Brain microvascular endothelial cell (primary cell): ENCODE results near the gene APBB2.

Source experiments
- DNase-seq: peaks from one replicate; pipeline ENCODE4 v3.0.0-alpha.2; 2020
- H3K27ac ChIP-seq: fragments of 250-450 bp; sonication (Bioruptor Pico); 2 replicates; pipeline ENCODE4 v1.5.1; 2020; ENCODE audit warnings: mild to moderate bottlenecking, moderate library complexity
- H3K27me3 ChIP-seq: fragments of 250-450 bp; sonication (Bioruptor Pico); replicated peaks from 2 replicates; pipeline ENCODE4 v1.5.1; 2020; ENCODE audit warnings: mild to moderate bottlenecking
- H3K36me3 ChIP-seq: fragments of 250-450 bp; sonication (Bioruptor Pico); replicated peaks from 2 replicates; pipeline ENCODE4 v1.5.1; 2020; ENCODE audit warnings: mild to moderate bottlenecking
- H3K4me3 ChIP-seq: 2 replicates; pipeline ENCODE4 v1.5.1; 2011; ENCODE audit warnings: low read depth, mild to moderate bottlenecking, control low read depth, low read length, moderate library complexity
- in situ Hi-C: cut with HindIII; loops from 2 replicates; pipeline ENCODE4 v1.10.0; 2017; ENCODE audit warnings: low sequenced_read_pairs, low pct_ligation_motif_present
- TF ChIP-seq, protein P1 (sequence below): IDR thresholded peaks from 2 replicates; pipeline ENCODE4 v1.5.1; 2011; ENCODE audit warnings: low read depth, mild to moderate bottlenecking, moderate library complexity, low read length, control low read depth, inconsistent platforms; ENCODE audit errors: missing control alignments

Gene APBB2

DNA sequence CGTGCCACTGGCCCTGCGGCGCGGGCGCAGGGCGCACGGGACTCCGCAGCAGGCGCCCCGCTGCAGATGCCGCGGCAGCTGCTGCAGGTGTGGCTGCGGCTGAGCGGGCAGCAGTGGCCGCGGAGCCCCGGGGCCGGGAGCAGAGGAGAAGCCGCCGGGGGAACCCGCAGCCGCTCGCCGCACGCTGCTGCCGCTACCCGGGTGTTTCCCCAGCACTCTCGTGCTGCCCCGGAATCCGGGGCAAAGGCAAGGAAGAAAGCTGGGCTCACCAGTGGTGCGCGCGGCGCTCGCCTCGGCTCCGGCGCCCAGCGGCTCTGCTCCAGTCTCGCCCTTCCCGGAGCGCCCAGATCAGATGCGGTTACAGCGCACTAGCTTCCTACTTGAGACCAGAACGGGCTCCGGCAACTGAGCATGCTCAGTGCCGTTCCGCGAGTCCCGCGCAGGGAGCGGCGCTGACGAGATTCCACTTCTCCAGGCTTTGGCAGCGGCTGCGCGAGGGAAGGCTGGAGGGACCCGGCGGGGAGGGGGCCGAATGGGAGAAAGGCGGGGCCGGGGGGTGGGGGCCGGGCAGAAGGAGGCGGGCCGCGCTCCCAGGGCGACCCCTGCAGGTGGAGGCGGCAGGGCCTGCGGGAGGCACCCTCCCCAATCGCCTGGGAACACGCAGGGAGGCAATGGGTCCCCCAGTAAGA, at the start of gene APBB2:
Gene APBB2 (minus strand): TSS at position 407 of the 689 bp plus-strand sequence. CDS start 181,288 bp downstream, outside the sequence.
- H3K27me3 ChIP-seq, result no peaks in the 10 kb centered on the region

DNA sequence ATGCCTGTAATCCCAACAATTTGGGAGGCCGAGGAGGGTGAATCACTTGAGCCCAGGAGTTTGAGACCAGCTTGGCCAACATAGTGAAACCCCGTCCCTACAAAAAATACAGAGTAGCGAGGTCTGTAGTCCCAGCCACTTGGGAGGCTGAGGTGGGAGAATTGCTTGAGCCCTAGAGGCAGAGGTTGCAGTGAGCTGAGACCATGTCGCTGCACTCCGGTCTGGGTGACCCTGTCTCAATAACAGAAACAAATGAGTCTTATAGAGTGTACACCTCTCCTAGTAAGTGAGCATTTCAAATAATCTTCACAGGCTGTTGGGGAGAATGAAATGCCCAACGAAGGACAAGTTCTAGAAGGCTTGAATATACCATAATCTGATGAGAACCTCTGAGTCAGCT, 47.9 kb upstream of the APBB2 start:
- no peak overlapping the region for H3K27ac ChIP-seq
- H3K36me3 ChIP-seq, result peaks cover 89% of the 10 kb centered on the region
- H3K27me3 ChIP-seq, result no peaks in the 10 kb centered on the region
- TF ChIP-seq, protein P1, sequence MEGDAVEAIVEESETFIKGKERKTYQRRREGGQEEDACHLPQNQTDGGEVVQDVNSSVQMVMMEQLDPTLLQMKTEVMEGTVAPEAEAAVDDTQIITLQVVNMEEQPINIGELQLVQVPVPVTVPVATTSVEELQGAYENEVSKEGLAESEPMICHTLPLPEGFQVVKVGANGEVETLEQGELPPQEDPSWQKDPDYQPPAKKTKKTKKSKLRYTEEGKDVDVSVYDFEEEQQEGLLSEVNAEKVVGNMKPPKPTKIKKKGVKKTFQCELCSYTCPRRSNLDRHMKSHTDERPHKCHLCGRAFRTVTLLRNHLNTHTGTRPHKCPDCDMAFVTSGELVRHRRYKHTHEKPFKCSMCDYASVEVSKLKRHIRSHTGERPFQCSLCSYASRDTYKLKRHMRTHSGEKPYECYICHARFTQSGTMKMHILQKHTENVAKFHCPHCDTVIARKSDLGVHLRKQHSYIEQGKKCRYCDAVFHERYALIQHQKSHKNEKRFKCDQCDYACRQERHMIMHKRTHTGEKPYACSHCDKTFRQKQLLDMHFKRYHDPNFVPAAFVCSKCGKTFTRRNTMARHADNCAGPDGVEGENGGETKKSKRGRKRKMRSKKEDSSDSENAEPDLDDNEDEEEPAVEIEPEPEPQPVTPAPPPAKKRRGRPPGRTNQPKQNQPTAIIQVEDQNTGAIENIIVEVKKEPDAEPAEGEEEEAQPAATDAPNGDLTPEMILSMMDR, result no peak
- no peak overlapping the region for H3K4me3 ChIP-seq
- in situ Hi-C loops, result no loop called here
- DNase-seq, result no peak

More for the DNA sequence above, at the start of gene APBB2:
- Histone ChIP-seq H3K4me3 (peak within 1 kb of the TSS; percentile 96), H3K36me3 (no peaks in the 10 kb centered on the region), H3K27ac (peak within 1 kb of the TSS; percentile 25)
- TF ChIP-seq, protein P1, result peak; percentile 76
- in situ Hi-C loops, result no loop called here
- peak; percentile 94 for DNase-seq

DNA sequence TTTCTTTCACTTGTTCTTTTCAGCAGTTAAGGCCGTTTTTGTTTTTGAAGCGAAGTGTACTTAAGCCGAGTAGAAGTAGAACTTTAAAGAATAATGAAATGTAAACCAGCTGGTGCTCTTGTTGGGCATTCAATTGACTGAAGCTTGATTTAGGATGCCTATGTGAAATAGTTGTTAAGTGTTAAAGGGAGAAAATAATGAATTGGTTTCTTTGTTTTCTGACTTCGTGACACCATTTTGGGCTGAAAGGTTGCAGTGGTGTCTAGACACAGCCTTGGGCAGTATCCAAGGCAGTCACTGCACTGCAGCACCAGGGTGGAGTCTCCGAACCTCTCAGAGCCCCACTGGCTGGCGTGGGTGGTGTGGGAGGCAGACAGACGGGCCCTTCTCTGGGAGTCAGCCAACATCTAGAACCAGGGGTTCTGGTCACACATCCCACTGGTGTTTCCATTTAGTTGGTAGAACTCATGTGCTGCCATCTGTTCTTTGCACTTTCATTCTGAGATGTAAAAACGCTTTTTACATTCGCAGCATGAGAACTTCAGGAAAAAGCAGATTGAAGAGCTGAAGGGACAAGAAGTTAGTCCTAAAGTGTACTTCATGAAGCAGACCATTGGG, 45.9 kb upstream of the APBB2 start:
- Histone ChIP-seq H3K27ac (no peak overlapping the region), H3K27me3 (no peaks in the 10 kb centered on the region), H3K4me3 (no peak overlapping the region), H3K36me3 (peaks cover 71% of the 10 kb centered on the region)
- DNase-seq, result no peak
- in situ Hi-C loops, result no loop called here
- TF ChIP-seq, protein P1, result no peak

DNA sequence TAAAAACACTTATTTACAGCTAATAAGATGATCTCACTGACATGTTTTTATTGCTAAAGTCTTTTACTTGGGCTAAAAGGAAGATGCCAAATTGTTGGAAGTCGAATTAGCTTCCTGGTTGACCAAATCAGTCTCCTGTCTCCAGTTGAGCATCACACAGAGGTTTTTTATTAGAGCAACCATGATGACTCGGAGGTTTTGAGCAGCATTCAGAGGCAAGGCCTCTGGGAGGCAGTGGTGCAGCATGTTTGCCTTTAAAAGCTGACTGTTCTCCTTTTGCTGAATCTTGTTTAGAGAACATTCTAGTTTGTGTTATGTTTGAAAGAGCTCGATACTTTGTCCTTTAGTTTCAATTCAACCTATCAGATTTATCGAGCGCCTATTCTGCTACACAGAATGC, 44.4 kb upstream of the APBB2 start:
- Histone ChIP-seq H3K36me3 (peaks cover 56% of the 10 kb centered on the region), H3K27me3 (no peaks in the 10 kb centered on the region), H3K27ac (peak overlapping the region; percentile 45), H3K4me3 (peak overlapping the region; percentile 83)
- TF ChIP-seq, protein P1, result peak; percentile 72
- in situ Hi-C loops, result no loop called here
- DNase-seq, result peak; percentile 69

DNA sequence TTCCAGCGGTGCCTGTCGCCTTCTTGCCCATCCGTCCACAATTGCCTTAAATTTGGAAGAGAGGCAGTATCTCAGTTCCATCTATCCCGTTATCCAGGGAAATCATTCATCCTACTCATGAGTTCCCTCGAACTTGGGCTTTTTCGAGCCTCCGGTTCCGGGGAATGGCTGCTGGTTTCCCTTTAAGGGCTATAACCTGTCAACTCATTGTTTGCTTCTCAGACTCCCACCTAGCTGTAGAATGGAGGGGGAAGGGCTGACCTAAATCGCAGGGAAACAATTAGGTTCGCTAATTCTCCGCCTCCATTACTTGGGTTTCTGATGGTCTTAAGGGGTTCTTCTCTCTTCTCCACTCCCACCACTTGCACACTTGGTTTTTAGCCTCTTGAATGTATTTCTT, 43.6 kb upstream of the APBB2 start:
- no peak for DNase-seq
- Histone ChIP-seq H3K4me3 (peak overlapping the region; percentile 83), H3K36me3 (peaks cover 48% of the 10 kb centered on the region), H3K27ac (peak overlapping the region; percentile 72), H3K27me3 (no peaks in the 10 kb centered on the region)
- TF ChIP-seq, protein P1, result no peak
- in situ Hi-C loops, result no loop called here
